HG03469 (cell line): ENCODE measurements around the gene RABL2A.
"Not testable (repeated sequence)": the region's sequence is repeated elsewhere in the genome, so short reads cannot be mapped to it uniquely, and the experiment has no call there.

ENCODE experiments used
- ATAC-seq: cut with Tn5 transposase; IDR thresholded peaks from one replicate; pipeline ENCODE4 v1.9.1; 2021; ENCODE audit warnings: mild to moderate bottlenecking, moderate library complexity, moderate number of reproducible peaks; ENCODE audit not compliant: unreplicated experiment

The RABL2A gene

DNA sequence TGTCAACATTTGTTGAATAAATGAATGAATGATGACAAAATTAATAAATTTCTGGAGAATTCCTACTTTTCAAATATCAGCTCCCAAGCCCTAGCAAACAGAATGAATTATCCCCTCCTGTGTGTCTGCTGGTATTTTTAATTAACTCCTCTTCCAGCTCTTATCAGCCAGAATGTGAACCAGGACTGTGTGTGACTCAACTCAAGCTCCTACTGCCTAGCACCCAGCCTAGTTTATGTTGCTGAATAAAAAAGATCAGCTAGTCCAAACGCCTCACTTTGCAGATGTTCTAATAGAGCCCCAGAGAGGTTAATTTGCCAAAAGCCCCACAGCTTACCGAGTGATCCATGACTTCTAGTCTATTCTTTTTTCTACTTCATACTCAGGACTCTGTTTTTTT lies 50.3 kb downstream of the RABL2A start:
- no peak for ATAC-seq

DNA sequence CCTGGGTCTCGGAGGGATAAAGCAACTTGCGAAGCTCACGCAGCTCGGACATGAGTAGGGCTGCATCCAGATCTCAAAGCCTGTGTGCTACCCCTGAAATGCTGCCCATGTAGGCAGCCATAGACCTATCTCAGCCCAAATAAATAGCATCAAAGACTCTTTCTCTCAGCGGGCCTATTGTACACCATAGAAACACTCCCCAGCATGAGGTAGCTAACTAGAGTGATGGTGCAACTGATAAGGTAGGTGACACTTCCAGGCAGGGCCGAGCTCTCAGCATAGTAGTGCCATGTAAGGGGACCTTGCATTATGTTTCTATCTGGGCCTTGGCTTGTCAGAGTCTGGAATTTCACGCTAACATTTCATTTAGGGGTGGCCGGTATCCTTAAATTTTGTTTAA lies 52.4 kb downstream of the RABL2A start:
- no peak for ATAC-seq

DNA sequence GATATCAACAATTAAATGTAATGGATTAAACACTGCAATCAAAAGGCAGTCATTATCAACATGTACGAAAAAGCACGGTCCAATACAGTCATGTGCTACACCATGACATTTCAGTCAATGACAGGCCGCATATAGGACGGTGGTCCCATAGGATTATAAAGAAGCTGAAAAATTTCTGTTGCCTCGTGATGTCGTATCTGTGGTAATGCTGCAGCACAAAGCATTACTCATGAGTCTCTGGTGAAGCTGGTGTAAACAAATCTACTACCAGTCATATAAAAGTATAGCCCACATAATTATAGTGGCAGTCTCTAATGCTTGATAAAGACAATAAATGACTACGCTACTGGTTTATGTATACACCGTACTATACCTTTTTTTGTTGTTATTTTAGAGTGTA lies 58.4 kb downstream of the RABL2A start:
- no peak for ATAC-seq

DNA sequence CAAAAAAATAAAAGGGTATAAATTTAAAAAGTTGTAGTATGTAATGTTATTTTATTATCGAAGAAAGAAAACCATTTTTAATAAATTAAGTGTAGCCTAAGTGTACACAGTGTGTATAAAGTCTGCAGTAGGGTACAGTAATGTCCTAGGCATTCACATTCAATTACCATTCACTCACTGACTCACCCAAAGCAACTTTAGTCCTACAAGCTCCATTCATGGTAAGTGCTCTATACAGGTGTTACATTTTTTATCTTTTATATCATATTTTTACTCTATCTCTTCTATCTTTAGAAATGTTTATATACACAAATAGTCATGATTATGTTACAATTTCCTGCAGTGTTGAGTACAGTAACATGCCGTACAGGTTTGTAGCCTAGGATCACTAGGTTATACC lies 59.5 kb downstream of the RABL2A start:
- ATAC-seq: no peak

DNA sequence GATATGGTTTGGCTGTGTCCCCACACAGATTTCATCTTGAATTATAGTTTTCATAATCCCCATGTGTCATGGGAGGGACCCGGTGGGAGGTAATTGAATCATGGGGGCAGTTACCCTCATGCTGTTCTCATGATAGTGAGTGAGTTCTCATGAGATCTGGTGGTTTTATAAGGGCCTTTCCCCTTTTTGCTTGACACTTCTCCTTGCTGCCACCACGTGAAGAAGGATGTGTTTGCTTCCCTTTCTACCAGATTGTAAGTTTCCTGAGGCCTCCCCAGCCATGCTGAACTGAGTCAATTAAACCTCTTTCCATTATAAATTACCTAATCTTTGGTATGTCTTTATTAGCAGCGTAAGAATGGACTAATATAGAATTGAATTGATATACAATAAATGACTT lies 63.8 kb downstream of the RABL2A start:
- not testable (repeated sequence) for ATAC-seq
